ENCODE data around the gene NUP62. TPM values are rescaled to one million over a fixed set of nuclear protein-coding genes. Genes with fewer than 3 reads are reported as not detected.

Gene NUP62
- total and polyA plus RNA-seq, 2 experiments from 2014 or later = 55.5 to 99.4 TPM

- DNase-seq (ENCODE audit: low spot score) = no peak
- Mint-ChIP-seq H3K4me1 (peaks cover 9% of the 10 kb centered on the region), H3K27me3 (ENCODE audit: insufficient read depth, low read depth, poor library complexity) (peaks cover 26% of the 10 kb centered on the region), H3K4me3 (no peak overlapping the region), H3K36me3 (ENCODE audit: low read depth) (peaks cover 36% of the 10 kb centered on the region), H3K9me3 (peaks cover 5% of the 10 kb centered on the region), H3K27ac (no peak overlapping the region)
- peaks cover 6% of the 10 kb centered on the region for H3K36me3 ChIP-seq (ENCODE audit: insufficient read depth)
- no peak for ATAC-seq
- H3K27ac ChIP-seq (ENCODE audit: low read depth) = no peak overlapping the region
- no peak overlapping the region for H3K4me3 ChIP-seq
- H3K9me2 ChIP-seq (ENCODE audit: insufficient read depth) = no peaks in the 10 kb centered on the region
- TF ChIP-seq POLR2AphosphoS5 (IDR thresholded peaks at IDR 0.05; ENCODE audit: low read depth) = no peak; the same call in 1 of the 2 replicates
- TF ChIP-seq JUNB (IDR thresholded peaks at IDR 0.05; ENCODE audit: unreplicated experiment) = no peak
- TF ChIP-seq STAT1 (IDR thresholded peaks at IDR 0.05; ENCODE audit: unreplicated experiment) = no peak
- TF ChIP-seq EZH2phosphoT487 (IDR thresholded peaks at IDR 0.05; ENCODE audit: unreplicated experiment) = no peak
- TF ChIP-seq CREB1 (CRISPR knock-in tag; IDR thresholded peaks at IDR 0.05; ENCODE audit: low read depth) = no peak
- TF ChIP-seq CTCF (conservative IDR thresholded peaks at IDR 0.05; ENCODE audit: low read depth in 2 of 2) = no peak
- no peak for TF ChIP-seq REST (IDR thresholded peaks at IDR 0.05; ENCODE audit: unreplicated experiment)
- TF ChIP-seq ZNF114 (CRISPR knock-in tag; IDR thresholded peaks at IDR 0.05) = no peak
- TF ChIP-seq EZH2 (IDR thresholded peaks at IDR 0.05; ENCODE audit: low read depth, unreplicated experiment) = no peak
- no peak for TF ChIP-seq ETS1 (IDR thresholded peaks at IDR 0.05)
- TF ChIP-seq ZNF331 (CRISPR knock-in tag; IDR thresholded peaks at IDR 0.05; ENCODE audit: low read depth) = no peak
- TF ChIP-seq ZNF462 (CRISPR knock-in tag; IDR thresholded peaks at IDR 0.05) = no peak
- no peak for TF ChIP-seq NANOG (IDR thresholded peaks at IDR 0.05; ENCODE audit: borderline replicate concordance)
- no peak overlapping the region; the same call in 1 of the 2 replicates for H3K4me2 ChIP-seq
- peaks cover 9% of the 10 kb centered on the region; the same call in 1 of the 2 replicates for H3K4me1 ChIP-seq (ENCODE audit: insufficient read depth)
- no peaks in the 10 kb centered on the region; the same call in 1 of the 2 replicates for H4K20me1 ChIP-seq (replicated peaks; ENCODE audit: insufficient read depth)
- H3K27me3 ChIP-seq (ENCODE audit: insufficient read depth) = 0 out of 2 replicates have a peak, but pooled peaks cover 3% of the 10 kb centered on the region
- no peak overlapping the region for H2AFZ ChIP-seq
- H3F3A ChIP-seq (replicated peaks; ENCODE audit: low read depth) = peaks cover 30% of the 10 kb centered on the region; the same call in 1 of the 2 replicates
- no peaks in the 10 kb centered on the region for H3K79me2 ChIP-seq (replicated peaks; ENCODE audit: insufficient read depth)
Observed at GRCh38 chr19:49889038-49889686, 40.1 kb downstream of the NUP62 start.
